Fibroblast of mammary gland (primary cell): ENCODE measurements around the gene IFITM5.

Experiments used
- DNase-seq: peaks from one replicate; pipeline ENCODE4 v3.0.0-alpha.2; 2010; ENCODE audit warnings: low read depth
- H3K4me3 ChIP-seq: 2 replicates; pipeline ENCODE4 v1.5.1; 2011; ENCODE audit warnings: low read depth, mild to moderate bottlenecking, low read length, moderate library complexity; ENCODE audit not compliant: control insufficient read depth
- CTCF ChIP-seq: conservative IDR thresholded peaks from 2 replicates; pipeline ENCODE4 v1.5.1; 2011; ENCODE audit warnings: low read depth, low read length, inconsistent platforms; ENCODE audit not compliant: control insufficient read depth, insufficient read depth

Gene IFITM5

GRCh38 chr11:293852-294661, 5.3 kb downstream of the IFITM5 start:
- no peak overlapping the region for H3K4me3 ChIP-seq
- TF ChIP-seq CTCF, result no peak
- no peak for DNase-seq

GRCh38 chr11:293271-293851, 6.0 kb downstream of the IFITM5 start:
- no peak overlapping the region for H3K4me3 ChIP-seq
- DNase-seq, result no peak
- TF ChIP-seq CTCF, result no peak

- H3K4me3 ChIP-seq, result no peak overlapping the region
- no peak for TF ChIP-seq CTCF
These were observed 6.9 kb downstream of the IFITM5 start for GRCh38 chr11:292211-293121.

GRCh38 chr11:291281-292210, 7.8 kb downstream of the IFITM5 start:
- H3K4me3 ChIP-seq, result no peak overlapping the region
- no peak for TF ChIP-seq CTCF
- no peak for DNase-seq

More at GRCh38 chr11:292211-293121, 6.9 kb downstream of the IFITM5 start:
- DNase-seq, result no peak

- no peak for TF ChIP-seq CTCF
- no peak overlapping the region for H3K4me3 ChIP-seq
- no peak for DNase-seq
These were observed 8.6 kb downstream of the IFITM5 start for GRCh38 chr11:290621-291231.
